NCI-H460 (cell line): Measurements from ENCODE around the gene OSBPL8. TPM values are rescaled to one million over a fixed set of nuclear protein-coding genes. Genes with fewer than 3 reads are reported as not detected.

Source experiments
- DNase-seq: peaks from one replicate; pipeline ENCODE4 v3.0.0-alpha.2; 2016; ENCODE audit warnings: low read depth; ENCODE audit errors: extremely low read depth
- polyA plus RNA-seq: library from polyadenylated mRNA; depleted of rRNA; stranded (reverse); fragments of >200 nt; gene quantifications from 2 replicates; pipeline ENCODE4 v1.2.3, GENCODE V29; 2014; cell fraction: nucleus; rRNA removed
- total RNA-seq: library from RNA; depleted of rRNA; stranded (reverse); fragments of >200 nt; shearing (Covaris generic); gene quantifications from 2 replicates; pipeline ENCODE4 v1.2.3, GENCODE V29; 2014; rRNA removed

OSBPL8 gene, protein sequence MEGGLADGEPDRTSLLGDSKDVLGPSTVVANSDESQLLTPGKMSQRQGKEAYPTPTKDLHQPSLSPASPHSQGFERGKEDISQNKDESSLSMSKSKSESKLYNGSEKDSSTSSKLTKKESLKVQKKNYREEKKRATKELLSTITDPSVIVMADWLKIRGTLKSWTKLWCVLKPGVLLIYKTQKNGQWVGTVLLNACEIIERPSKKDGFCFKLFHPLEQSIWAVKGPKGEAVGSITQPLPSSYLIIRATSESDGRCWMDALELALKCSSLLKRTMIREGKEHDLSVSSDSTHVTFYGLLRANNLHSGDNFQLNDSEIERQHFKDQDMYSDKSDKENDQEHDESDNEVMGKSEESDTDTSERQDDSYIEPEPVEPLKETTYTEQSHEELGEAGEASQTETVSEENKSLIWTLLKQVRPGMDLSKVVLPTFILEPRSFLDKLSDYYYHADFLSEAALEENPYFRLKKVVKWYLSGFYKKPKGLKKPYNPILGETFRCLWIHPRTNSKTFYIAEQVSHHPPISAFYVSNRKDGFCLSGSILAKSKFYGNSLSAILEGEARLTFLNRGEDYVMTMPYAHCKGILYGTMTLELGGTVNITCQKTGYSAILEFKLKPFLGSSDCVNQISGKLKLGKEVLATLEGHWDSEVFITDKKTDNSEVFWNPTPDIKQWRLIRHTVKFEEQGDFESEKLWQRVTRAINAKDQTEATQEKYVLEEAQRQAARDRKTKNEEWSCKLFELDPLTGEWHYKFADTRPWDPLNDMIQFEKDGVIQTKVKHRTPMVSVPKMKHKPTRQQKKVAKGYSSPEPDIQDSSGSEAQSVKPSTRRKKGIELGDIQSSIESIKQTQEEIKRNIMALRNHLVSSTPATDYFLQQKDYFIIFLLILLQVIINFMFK
- 37.7 and 43.4 TPM in 2 replicates for total RNA-seq
- polyA plus RNA-seq = 14.4 and 31.3 TPM in 2 replicates

DNA sequence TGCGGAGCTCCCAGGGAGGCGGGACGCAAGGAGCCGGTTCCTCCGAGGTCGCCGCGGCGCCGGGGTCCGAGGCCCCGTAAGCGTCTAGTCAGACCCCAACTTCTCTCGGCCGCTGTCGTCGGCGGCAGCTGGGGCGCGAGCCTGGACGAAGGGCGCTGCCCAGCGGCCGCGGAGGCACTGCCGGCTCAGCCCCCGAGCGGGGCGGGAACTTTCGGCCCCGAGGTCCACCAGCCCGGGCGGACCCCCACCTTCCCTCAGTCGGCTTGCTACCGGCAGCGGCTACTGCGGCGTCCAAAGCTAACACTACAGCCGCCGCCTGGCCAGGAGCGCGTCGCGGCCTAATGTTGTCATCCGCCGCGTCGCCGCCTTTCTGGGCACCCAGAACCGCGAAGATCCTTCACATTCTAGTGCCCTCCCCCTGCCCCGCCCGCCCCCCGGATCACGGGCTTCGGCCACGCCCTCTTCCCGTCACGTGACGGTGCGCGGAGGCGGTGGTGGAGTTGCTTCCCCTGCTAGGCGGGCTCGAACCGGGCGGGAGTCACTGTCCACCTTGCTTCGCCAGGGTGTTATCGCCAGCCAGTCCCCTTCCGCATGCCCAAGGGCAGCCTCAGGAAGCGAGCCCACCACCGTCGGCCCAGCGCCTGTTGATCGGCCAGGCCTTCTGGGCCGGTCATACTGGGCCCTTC lies at the start of gene OSBPL8:
TSS of gene OSBPL8 (minus strand) at position 372 of the 686 bp plus-strand sequence. CDS start 72,220 bp downstream, outside the sequence.
- DNase-seq = peak; percentile 91

DNA sequence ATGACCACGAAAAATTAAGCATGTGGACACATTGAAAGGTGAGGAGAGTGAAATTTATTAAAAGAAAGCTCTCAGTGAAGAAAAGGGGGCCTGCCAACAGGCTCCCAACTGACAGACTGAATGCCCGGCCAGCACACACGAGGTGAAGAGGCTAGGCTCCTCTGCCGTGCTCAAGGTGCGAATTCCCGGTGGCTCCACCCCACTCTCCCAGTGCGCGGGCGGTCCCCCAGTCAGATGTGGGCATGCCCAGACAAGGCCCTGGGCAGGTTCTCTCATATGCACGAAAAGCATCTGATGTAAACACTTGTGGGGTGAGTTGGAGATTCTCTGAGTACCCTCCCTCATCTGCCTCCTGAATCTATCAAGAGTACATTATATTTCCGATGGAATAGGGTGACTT lies 48.5 kb upstream of the OSBPL8 start:
- DNase-seq = no peak

DNA sequence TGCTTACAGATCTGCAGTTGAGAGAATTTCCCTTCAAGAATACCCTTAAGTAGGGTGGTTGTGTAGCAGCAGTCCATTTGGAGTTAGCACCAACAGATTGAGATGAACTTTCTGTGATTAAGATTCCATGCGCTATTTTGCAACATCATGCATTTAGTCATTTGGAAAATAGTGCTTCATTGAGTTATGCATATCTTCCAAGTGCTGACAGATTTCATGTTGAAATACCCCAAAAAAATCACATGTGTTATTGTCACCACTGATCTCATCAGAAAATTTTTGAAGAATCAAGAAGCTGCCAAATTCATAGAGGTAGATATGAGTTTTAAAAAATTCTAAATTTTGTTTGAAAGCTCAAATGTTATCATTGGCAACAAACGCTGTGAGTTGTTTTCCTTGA lies 35.5 kb upstream of the OSBPL8 start:
- DNase-seq = no peak

DNA sequence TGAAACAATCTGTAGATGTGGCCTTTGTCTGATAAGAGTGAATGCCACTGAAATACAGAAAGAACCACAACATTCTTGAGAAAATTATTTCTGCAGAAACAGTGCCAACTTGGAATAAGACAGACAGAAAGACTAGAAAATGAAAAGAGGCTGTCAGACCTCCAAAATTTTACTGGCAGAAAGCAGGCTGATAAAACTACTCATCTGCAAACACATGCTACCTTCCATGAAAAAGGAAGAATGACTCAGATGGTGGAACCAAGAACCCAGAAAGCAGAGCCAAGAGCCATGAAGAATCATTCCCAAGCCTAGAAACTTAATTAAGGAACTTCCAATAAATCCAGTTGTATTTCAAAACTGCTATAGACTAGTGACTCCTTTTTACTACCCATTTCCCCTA lies 31.9 kb upstream of the OSBPL8 start:
- DNase-seq = no peak

- DNase-seq = no peak
Observed at GRCh38 chr12:76590131-76590530, 30.6 kb upstream of the OSBPL8 start.

DNA sequence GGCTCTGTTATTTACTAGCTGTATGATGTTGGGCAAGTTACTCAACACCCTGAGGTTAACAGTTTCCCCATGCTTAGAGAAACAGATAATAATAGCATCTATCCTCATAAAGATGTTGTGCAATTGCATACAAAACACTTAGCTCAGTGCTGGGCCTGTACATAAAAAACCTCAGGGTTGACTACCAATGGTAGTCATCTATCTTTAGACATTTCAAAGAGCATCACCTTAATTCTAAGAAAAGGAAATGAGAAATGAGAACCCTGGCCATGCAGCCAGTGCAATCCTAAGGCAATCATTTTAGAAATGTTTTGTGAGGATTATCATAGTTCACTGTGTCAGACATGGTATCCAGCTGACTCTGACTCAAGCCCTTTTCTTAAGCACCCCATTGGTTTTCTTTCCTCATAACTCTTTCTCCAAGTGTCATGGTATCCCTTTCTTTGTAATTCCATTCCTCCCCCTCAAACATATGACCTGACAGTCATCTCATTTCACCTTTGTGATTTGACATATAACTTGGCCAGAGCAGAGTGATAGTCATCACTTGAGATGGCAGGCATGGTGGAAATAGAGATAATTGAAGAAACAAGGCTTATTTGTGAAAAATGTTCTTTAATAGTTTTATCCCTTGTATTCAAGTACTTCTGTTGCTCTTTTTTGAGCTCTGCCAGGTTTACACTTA lies 29.5 kb upstream of the OSBPL8 start:
- DNase-seq = no peak

- DNase-seq = no peak
Observed at GRCh38 chr12:76587428-76588178, 28.0 kb upstream of the OSBPL8 start.

DNA sequence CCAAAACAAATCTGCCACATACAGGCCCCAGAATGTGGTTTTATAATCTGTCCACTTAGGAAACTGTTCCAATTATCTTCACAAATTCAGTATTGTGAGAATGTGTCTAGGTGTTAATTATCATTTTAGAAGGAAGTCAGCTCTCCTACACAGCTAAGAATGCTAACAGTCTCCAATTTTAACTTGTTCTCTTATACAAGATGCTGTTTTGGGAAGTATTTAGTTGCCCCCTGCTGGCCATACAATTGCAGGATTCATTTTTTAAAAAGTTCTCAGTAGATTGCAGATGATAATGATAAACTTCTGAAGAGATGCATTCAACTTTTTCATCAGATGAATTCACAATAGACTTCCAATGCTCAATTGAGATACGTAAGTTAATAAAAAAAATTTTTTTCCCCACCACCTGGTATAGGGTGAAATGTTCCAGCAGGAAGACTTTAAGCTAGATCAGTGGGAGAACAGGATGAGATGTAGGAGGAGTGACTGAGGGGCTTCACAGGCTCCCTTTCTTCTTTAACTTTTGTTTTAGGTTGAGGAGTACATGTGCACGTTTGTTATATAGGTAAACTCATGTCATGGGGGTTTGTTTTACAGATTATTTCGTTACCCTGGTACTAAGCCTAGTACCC lies 27.3 kb upstream of the OSBPL8 start:
- peak; percentile 33 for DNase-seq

DNA sequence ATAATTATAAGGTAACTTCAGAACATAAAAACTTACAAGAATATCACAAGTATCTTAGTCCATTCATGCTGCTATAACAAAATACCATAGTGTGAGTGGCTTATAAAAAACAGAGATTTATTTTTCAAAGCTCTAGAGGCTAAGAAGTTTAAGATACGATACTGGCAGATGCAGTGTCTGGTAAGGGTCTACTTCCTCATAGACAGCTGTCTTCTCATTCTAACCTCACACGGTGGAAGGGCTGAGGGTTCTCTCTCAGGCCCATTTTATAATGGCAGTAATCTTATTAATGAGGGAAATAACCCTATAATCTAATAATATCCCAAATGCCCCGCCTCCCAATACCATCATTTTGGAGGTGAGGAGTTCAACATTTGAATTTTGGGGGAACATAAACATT lies 23.7 kb upstream of the OSBPL8 start:
- DNase-seq = no peak

GRCh38 chr12:76573840-76574373 lies 14.3 kb upstream of the OSBPL8 start:
- no peak for DNase-seq

DNA sequence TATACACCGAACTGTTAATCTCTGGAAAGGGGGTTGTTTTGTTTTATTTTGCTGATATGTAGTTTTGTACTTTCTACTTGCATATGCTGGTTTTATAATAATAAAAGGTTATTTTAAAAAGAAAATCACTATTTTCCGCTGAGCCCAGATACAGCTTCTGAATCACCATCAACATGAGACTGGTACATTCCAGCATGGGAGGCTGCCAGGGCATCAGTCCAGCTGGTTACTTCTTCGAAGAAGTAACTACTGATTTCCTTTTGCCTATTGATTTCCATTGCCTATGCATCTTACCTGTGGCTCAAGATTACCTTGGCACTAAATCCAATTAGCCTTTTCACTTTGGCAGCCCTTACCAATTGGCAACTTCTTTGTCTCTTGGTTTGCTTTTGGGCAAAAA lies 11.7 kb upstream of the OSBPL8 start:
- no peak for DNase-seq

- DNase-seq = no peak
Observed at GRCh38 chr12:76569685-76570604, 10.4 kb upstream of the OSBPL8 start.

DNA sequence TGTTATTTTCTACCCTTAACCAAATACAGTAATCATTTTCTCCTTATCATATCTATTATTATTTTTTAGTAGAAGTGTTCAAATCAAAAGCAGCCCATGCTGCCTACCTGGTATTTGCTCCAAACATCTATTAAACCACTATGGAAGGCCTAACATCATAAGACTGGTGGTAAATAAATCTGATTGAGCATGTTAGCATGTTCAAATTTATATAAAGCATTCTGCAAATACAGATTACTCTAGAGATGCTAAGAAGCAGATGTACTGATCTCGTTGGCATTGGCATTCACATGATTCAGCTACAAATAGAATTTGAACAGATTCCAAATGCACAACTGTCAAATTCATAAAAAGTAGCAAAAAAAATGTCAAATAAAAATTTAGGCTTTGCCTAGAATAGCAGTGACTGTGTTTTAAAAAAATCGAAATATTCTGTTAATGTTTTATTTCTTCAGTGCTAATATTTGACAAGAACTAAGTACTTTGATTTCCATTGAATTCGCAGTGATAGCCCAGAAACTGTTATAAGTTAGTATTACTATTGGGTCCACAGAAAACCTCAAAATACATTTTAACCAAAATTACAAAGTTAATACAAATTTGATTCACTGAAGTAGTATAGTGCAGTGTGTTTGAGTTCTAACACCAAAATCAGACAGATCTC lies 9.4 kb upstream of the OSBPL8 start:
- no peak for DNase-seq

DNA sequence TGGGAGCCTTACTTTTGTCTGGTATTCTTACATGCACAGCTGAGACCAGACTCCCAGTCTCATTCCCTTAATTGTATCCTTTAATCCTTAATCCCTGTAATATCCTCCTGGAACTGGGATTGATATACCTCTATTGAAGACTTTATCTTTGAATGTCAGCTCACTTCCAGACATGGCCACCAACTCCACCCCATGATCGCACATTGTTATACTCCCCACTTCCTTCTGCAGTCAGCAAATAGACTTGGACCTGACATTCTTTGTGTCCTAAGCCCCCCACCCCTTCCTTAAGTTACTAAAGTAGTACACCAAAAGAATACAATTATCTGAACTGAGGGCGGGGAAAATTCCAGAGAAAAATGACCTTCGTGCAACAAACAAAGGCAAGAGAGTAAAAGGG lies 8.6 kb upstream of the OSBPL8 start:
- DNase-seq = no peak

DNA sequence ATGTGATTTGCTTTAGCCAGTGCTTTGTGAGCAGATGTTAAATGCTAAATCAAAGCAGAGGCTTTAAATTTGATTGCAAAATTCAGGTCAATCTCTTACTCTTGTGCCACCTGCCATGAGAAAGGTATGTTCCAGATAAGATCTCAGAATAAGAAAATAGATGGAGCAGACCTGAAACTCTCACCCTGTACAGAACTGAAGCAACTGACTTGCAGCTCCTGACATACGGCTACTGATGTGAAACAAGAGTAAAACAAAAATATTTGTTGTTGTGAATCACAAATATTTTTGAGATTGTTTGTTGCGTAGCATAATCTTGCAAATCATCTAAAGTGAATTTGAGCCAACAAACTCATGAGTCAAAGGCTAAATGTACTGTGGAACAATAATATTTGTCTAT lies 3.5 kb upstream of the OSBPL8 start:
- peak; percentile 15 for DNase-seq

GRCh38 chr12:76562130-76562529 lies 2.6 kb upstream of the OSBPL8 start:
- DNase-seq = no peak

DNA sequence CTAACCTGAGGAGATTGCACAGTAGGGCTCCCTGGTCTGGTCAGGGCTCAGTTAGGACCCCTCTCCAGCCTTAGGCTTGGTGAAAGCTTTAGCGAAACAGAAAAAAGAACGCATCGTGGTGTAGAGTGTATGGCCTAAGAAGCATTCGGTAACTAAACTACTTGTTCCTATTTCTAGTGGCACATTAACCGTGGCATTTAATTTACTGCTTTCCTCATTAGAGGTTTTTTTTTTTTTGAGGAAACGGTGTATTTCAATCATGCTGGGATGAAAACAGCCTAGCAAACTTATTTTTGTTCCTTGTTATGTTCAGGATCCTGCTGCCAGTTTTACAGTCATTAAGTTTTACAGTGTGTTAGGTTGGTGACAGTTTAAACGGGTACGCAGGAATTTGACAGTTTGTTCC lies 518 bp upstream of the OSBPL8 start:
- DNase-seq = no peak
